Stimulated activated CD8-positive, alpha-beta memory T cell treated with anti-CD3 and anti-CD28 coated beads, Interleukin-15, amount 100 ng/mL, for 24 hours (primary cell): ENCODE measurements around the gene OVOL3.
"Not testable (repeated sequence)": the region's sequence is repeated elsewhere in the genome, so short reads cannot be mapped to it uniquely, and the experiment has no call there.

Source experiments
- DNase-seq: peaks from one replicate; pipeline ENCODE4 v3.0.0-alpha.2; 2020; ENCODE audit warnings: low read depth

Gene OVOL3

GRCh38 chr19:36101550-36102327, 9.2 kb upstream of the OVOL3 start:
- no peak for DNase-seq

GRCh38 chr19:36103040-36103626, 7.8 kb upstream of the OVOL3 start:
- DNase-seq: no peak

GRCh38 chr19:36103842-36104552, 6.9 kb upstream of the OVOL3 start:
- no peak for DNase-seq

GRCh38 chr19:36106441-36106840, 4.5 kb upstream of the OVOL3 start:
- no peak for DNase-seq

- no peak for DNase-seq
Observed at GRCh38 chr19:36106991-36107390, 4.0 kb upstream of the OVOL3 start.

GRCh38 chr19:36108684-36109083, 2.3 kb upstream of the OVOL3 start:
- DNase-seq: no peak

GRCh38 chr19:36111200-36111539, 227 bp downstream of the OVOL3 start:
- DNase-seq: no peak

GRCh38 chr19:36112678-36113077, 1.7 kb downstream of the OVOL3 start:
- no peak for DNase-seq

- DNase-seq: no peak
Observed at GRCh38 chr19:36113425-36113824, 2.5 kb downstream of the OVOL3 start.

GRCh38 chr19:36113894-36114720, 3.2 kb downstream of the OVOL3 start:
- DNase-seq: no peak

- peak; percentile 92 for DNase-seq
Observed at GRCh38 chr19:36114721-36115452, 3.9 kb downstream of the OVOL3 start, which contains the start of gene POLR2I. TSS of gene POLR2I (minus strand) at chr19:36114875. CDS start at chr19:36114856, 19 bp downstream.

GRCh38 chr19:36115453-36116343, 4.8 kb downstream of the OVOL3 start, which contains the start of gene TBCB:
TSS of gene TBCB (plus strand) at chr19:36115468. CDS start at chr19:36115561, 93 bp downstream.
- DNase-seq: peak; percentile 84

- no peak for DNase-seq
Observed at GRCh38 chr19:36116344-36116637, 5.3 kb downstream of the OVOL3 start.

GRCh38 chr19:36120092-36120983, 9.4 kb downstream of the OVOL3 start:
- DNase-seq: no peak

- DNase-seq: no peak
Observed at GRCh38 chr19:36120984-36121358, 10.0 kb downstream of the OVOL3 start.

- no peak for DNase-seq
Observed at GRCh38 chr19:36121486-36122124, 10.7 kb downstream of the OVOL3 start.

GRCh38 chr19:36125557-36125956, 14.6 kb downstream of the OVOL3 start:
- DNase-seq: no peak

GRCh38 chr19:36128392-36128736, 17.4 kb downstream of the OVOL3 start:
- no peak for DNase-seq

- DNase-seq: not testable (repeated sequence)
Observed at GRCh38 chr19:36131221-36131620, 20.3 kb downstream of the OVOL3 start.
